Naive thymus-derived CD4-positive, alpha-beta T cell (primary cell): ENCODE data around the gene CRACR2B. TPM values are rescaled to one million over a fixed set of nuclear protein-coding genes. Genes with fewer than 3 reads are reported as not detected.

ENCODE experiments used
- ATAC-seq: fragments of 150-1000 bp; cut with Tn5 transposase; 2 replicates; pipeline ENCODE4 v1.10.0; 2021; ENCODE audit warnings: mild to moderate bottlenecking, moderate library complexity
- CTCF ChIA-PET: fragments of 350-600 bp; sonication (Branson Sonifier 250); formaldehyde crosslinking; loops from one replicate; lab custom pipeline; 2021; ENCODE audit warnings: antibody characterized with exemption; lab: Charles Lee
- POLR2A ChIA-PET: fragments of 350-600 bp; sonication (Branson Sonifier 250); formaldehyde crosslinking; loops from one replicate; lab custom pipeline; 2021; ENCODE audit warnings: antibody characterized with exemption, inconsistent platforms; lab: Charles Lee
- DNase-seq, 9 donors: peaks; one replicate each; pipeline versions ENCODE4 v3.0.0 to v3.0.0-alpha.2; 2020 to 2022; ENCODE audit warnings: mixed read lengths in 1 of 9
- H3K27ac ChIP-seq: one replicate; pipeline ENCODE4 v1.7.0; 2013; ENCODE audit warnings: mild to moderate bottlenecking, low read depth, low read length, moderate library complexity
- H3K27me3 ChIP-seq, 2 donors: one replicate each; pipeline ENCODE4 v1.7.0; 2013; ENCODE audit warnings: low read length in 2 of 2, mild to moderate bottlenecking in 2 of 2, moderate library complexity in 2 of 2; ENCODE audit not compliant: control insufficient read depth in 2 of 2, insufficient read depth in 2 of 2
- H3K36me3 ChIP-seq, 3 experiments: 1 replicate in 2 of 3; 2 replicates in 1 of 3; pipeline ENCODE4 v1.7.0; 2013; ENCODE audit warnings: low read length in 3 of 3, mild to moderate bottlenecking in 3 of 3, moderate library complexity in 1 of 3; ENCODE audit not compliant: insufficient read depth in 3 of 3, control insufficient read depth in 2 of 3
- H3K4me1 ChIP-seq, 2 donors: one replicate each; pipeline ENCODE4 v1.7.0; 2013; ENCODE audit warnings: low read length in 2 of 2, mild to moderate bottlenecking in 2 of 2, moderate library complexity in 1 of 2; ENCODE audit not compliant: control insufficient read depth in 2 of 2, insufficient read depth in 2 of 2
- H3K4me3 ChIP-seq: 2 replicates; pipeline ENCODE4 v1.7.0; 2013; ENCODE audit warnings: mild to moderate bottlenecking, low read length
- H3K9me3 ChIP-seq, 3 experiments: 1 replicate in 2 of 3; 2 replicates in 1 of 3; pipeline ENCODE4 v1.7.0; 2013; ENCODE audit warnings: low read length in 3 of 3; ENCODE audit not compliant: control insufficient read depth in 2 of 3
- H3K27ac Mint-ChIP-seq, 9 donors: one replicate each; pipeline ENCODE4 v1.8.0; 2020 to 2022; ENCODE audit warnings: mixed read lengths in 9 of 9, mild to moderate bottlenecking in 8 of 9, moderate library complexity in 5 of 9, inconsistent platforms in 2 of 9
- H3K27me3 Mint-ChIP-seq, 5 donors: one replicate each; pipeline ENCODE4 v1.8.0; 2021 to 2022; ENCODE audit warnings: mixed read lengths in 5 of 5, mild to moderate bottlenecking in 1 of 5
- H3K36me3 Mint-ChIP-seq, 5 donors: one replicate each; pipeline ENCODE4 v1.8.0; 2020 to 2022; ENCODE audit warnings: mixed read lengths in 5 of 5, mild to moderate bottlenecking in 3 of 5, inconsistent platforms in 1 of 5
- H3K4me1 Mint-ChIP-seq, 7 donors: one replicate each; pipeline ENCODE4 v1.8.0; 2020 to 2022; ENCODE audit warnings: mixed read lengths in 7 of 7, mild to moderate bottlenecking in 3 of 7, inconsistent platforms in 1 of 7
- H3K4me3 Mint-ChIP-seq, 10 donors: one replicate each; pipeline ENCODE4 v1.8.0; 2020 to 2022; ENCODE audit warnings: mild to moderate bottlenecking in 10 of 10, mixed read lengths in 10 of 10, moderate library complexity in 6 of 10, inconsistent platforms in 2 of 10
- H3K9me3 Mint-ChIP-seq, 11 donors: one replicate each; pipeline ENCODE4 v1.8.0; 2020 to 2022; ENCODE audit warnings: mixed read lengths in 11 of 11, mild to moderate bottlenecking in 4 of 11, inconsistent platforms in 1 of 11, moderate library complexity in 1 of 11
- intact Hi-C, 2 donors: fragments of 100-400 bp; cut with micrococcal nuclease; formaldehyde crosslinking; loops; one replicate each; pipeline ENCODE4 v1.15.1; 2023
- polyA plus RNA-seq, 2 donors: library from polyadenylated mRNA; unstranded; fragments of 300-500 nt; fragmentation: Illumina TruSeq; gene quantifications; one replicate each; pipeline ENCODE4 v1.2.3, GENCODE V29; 2021
- total RNA-seq, 6 experiments: library from RNA in 5 of 6; stranded (reverse) in 5 of 6; gene quantifications; 1 replicate in 5 of 6; 2 replicates in 1 of 6; pipeline ENCODE4 v1.2.3 and lab custom pipeline; 2021 to 2026

The CRACR2B gene
- total and polyA plus RNA-seq, 7 experiments from 2014 or later = 0.62 to 3.9 (median 2.0) TPM; not detected in 3

- intact Hi-C loops = no loop called here
- ChIA-PET CTCF (no interaction called here), POLR2A (no interaction called here)
- H3K4me1 ChIP-seq = no peaks in the 10 kb centered on the region
- no peaks in the 10 kb centered on the region for H3K27me3 ChIP-seq
- Mint-ChIP-seq H3K9me3 (no peaks in the 10 kb centered on the region), H3K4me1 (peaks cover 0 to 8% (median 0%) of the 10 kb centered on the region in 7 donors), H3K27ac (no peak overlapping the region), H3K27me3 (no peaks in the 10 kb centered on the region), H3K36me3 (peaks cover 0 to 27% (median 8%) of the 10 kb centered on the region in 5 donors), H3K4me3 (no peak overlapping the region)
- peaks cover 0 to 40% (median 0%) of the 10 kb centered on the region in 3 experiments for H3K36me3 ChIP-seq
- DNase-seq (no peak), ATAC-seq (no peak)
- H3K9me3 ChIP-seq = no peaks in the 10 kb centered on the region
- H3K27ac ChIP-seq = no peak overlapping the region
- no peak overlapping the region for H3K4me3 ChIP-seq
Measured at GRCh38 chr11:875769-876301, 48.1 kb downstream of the CRACR2B start.

DNA sequence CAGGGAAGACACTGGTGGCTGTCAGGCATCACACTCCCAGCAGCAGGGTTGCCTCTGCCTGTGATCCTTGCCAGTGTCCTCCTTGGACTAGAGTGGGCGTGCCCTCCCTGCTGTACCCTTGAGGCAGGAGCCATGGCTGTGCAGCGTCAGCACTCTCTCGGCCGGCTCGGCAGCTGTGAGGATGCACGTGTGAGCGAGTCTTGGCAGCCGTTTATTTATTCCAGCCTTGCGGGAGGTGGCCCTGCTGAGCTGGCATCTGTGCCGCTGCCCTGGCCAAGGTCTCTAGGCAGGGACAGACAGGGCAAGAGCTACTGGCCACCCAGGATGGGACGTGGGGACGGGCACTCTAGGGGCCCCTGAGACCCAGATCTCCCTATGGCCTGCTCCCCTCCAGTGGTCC lies 48.8 kb downstream of the CRACR2B start:
- no peak overlapping the region for H3K4me3 Mint-ChIP-seq
- CTCF ChIA-PET = no interaction called here
- no peaks in the 10 kb centered on the region for H3K9me3 ChIP-seq

GRCh38 chr11:877565-877964 lies 49.8 kb downstream of the CRACR2B start:
- no peak overlapping the region for H3K27ac Mint-ChIP-seq
- peaks cover 0 to 37% (median 14%) of the 10 kb centered on the region in 5 donors for H3K36me3 Mint-ChIP-seq
- ATAC-seq (no peak), DNase-seq (no peak)
- Histone ChIP-seq H3K36me3 (peaks cover 0 to 44% (median 0%) of the 10 kb centered on the region in 3 experiments), H3K27ac (no peak overlapping the region), H3K4me3 (no peak overlapping the region), H3K4me1 (no peaks in the 10 kb centered on the region), H3K9me3 (no peaks in the 10 kb centered on the region), H3K27me3 (no peaks in the 10 kb centered on the region)
- intact Hi-C loops = no loop called here
- peaks cover 0 to 8% (median 0%) of the 10 kb centered on the region in 7 donors for H3K4me1 Mint-ChIP-seq
- H3K27me3 Mint-ChIP-seq = no peaks in the 10 kb centered on the region
- no peak overlapping the region for H3K4me3 Mint-ChIP-seq
- CTCF ChIA-PET = no interaction called here
- POLR2A ChIA-PET = no interaction called here
- H3K9me3 Mint-ChIP-seq = no peaks in the 10 kb centered on the region

More for the DNA sequence above, 48.8 kb downstream of the CRACR2B start:
- intact Hi-C loops = no loop called here
- ATAC-seq (no peak), DNase-seq (no peak)
- Histone ChIP-seq H3K27ac (no peak overlapping the region), H3K27me3 (no peaks in the 10 kb centered on the region), H3K4me3 (no peak overlapping the region), H3K36me3 (peaks cover 0 to 43% (median 0%) of the 10 kb centered on the region in 3 experiments), H3K4me1 (no peaks in the 10 kb centered on the region)
- H3K4me1 Mint-ChIP-seq = peaks cover 0 to 8% (median 0%) of the 10 kb centered on the region in 7 donors
- H3K9me3 Mint-ChIP-seq = no peaks in the 10 kb centered on the region
- peaks cover 0 to 30% (median 8%) of the 10 kb centered on the region in 5 donors for H3K36me3 Mint-ChIP-seq
- H3K27me3 Mint-ChIP-seq = no peaks in the 10 kb centered on the region
- H3K27ac Mint-ChIP-seq = no peak overlapping the region
- POLR2A ChIA-PET = no interaction called here

- no peaks in the 10 kb centered on the region for H3K27me3 Mint-ChIP-seq
Measured at GRCh38 chr11:880447-880846, 52.7 kb downstream of the CRACR2B start.

More at GRCh38 chr11:880447-880846, 52.7 kb downstream of the CRACR2B start:
- DNase-seq = no peak
- no peaks in the 10 kb centered on the region for H3K4me1 ChIP-seq
- H3K4me3 Mint-ChIP-seq = no peak overlapping the region
- ChIA-PET CTCF (no interaction called here), POLR2A (no interaction called here)
- H3K9me3 Mint-ChIP-seq = no peaks in the 10 kb centered on the region
- no peak overlapping the region for H3K27ac Mint-ChIP-seq
- H3K27me3 ChIP-seq = no peaks in the 10 kb centered on the region
- no peak for ATAC-seq
- H3K9me3 ChIP-seq = no peaks in the 10 kb centered on the region
- intact Hi-C loops = no loop called here
- H3K4me1 Mint-ChIP-seq = peaks cover 0 to 6% (median 0%) of the 10 kb centered on the region in 7 donors
- H3K36me3 ChIP-seq = peaks cover 0 to 50% (median 0%) of the 10 kb centered on the region in 3 experiments
- no peak overlapping the region for H3K27ac ChIP-seq
- no peak overlapping the region for H3K4me3 ChIP-seq
- peaks cover 0 to 27% (median 10%) of the 10 kb centered on the region in 5 donors for H3K36me3 Mint-ChIP-seq

Other genes starting within 250 kb of the CRACR2B start
- gene IRF7, start 212.0 kb upstream of the CRACR2B start, total RNA-seq = 100 to 1,000 TPM in 1 of 5 experiments, 10 to 100 TPM in 4; 57.0 to 134 (median 64.6) TPM
- gene IRF7, start 212.0 kb upstream of the CRACR2B start, polyA plus RNA-seq = 10 to 100 TPM; 25.9 to 50.0 TPM
- not detected for gene CDHR5, start 203.0 kb upstream of the CRACR2B start, total RNA-seq
- gene CDHR5, start 203.0 kb upstream of the CRACR2B start, polyA plus RNA-seq = not detected
- gene SCT, start 200.7 kb upstream of the CRACR2B start, total RNA-seq = not detected
- not detected for gene SCT, start 200.7 kb upstream of the CRACR2B start, polyA plus RNA-seq
- gene DRD4, start 190.7 kb upstream of the CRACR2B start, total RNA-seq = 1 to 10 TPM in 2 of 5 experiments, under 1 TPM in 3; 0.27 to 1.9 (median 0.75) TPM
- gene DRD4, start 190.7 kb upstream of the CRACR2B start, polyA plus RNA-seq = not detected
- gene DEAF1, start 132.7 kb upstream of the CRACR2B start, total RNA-seq = 100 to 1,000 TPM in 1 of 5 experiments, 10 to 100 TPM in 4; 44.5 to 117 (median 54.2) TPM
- gene DEAF1, start 132.7 kb upstream of the CRACR2B start, polyA plus RNA-seq = 10 to 100 TPM; 33.0 to 71.8 TPM
- gene TMEM80, start 132.1 kb upstream of the CRACR2B start, total RNA-seq = 10 to 100 TPM; 26.2 to 44.3 (median 40.4) TPM
- 10 to 100 TPM; 31.4 to 37.8 TPM for gene TMEM80, start 132.1 kb upstream of the CRACR2B start, polyA plus RNA-seq
- gene EPS8L2, start 121.7 kb upstream of the CRACR2B start, total RNA-seq = 10 to 100 TPM in 3 of 5 experiments, 1 to 10 TPM in 2; 7.2 to 16.6 (median 10.9) TPM
- gene EPS8L2, start 121.7 kb upstream of the CRACR2B start, polyA plus RNA-seq = 1 to 10 TPM; 4.5 to 4.6 TPM
- 100 to 1,000 TPM in 2 of 5 experiments, 10 to 100 TPM in 3; 61.4 to 272 (median 90.3) TPM for gene TALDO1, start 80.5 kb upstream of the CRACR2B start, total RNA-seq
- 100 to 1,000 TPM; 179 to 214 TPM for gene TALDO1, start 80.5 kb upstream of the CRACR2B start, polyA plus RNA-seq
- 10 to 100 TPM; 37.8 to 59.2 (median 52.9) TPM for gene GATD1, start 50.4 kb upstream of the CRACR2B start, total RNA-seq
- 10 to 100 TPM in 1 of 2 donors, 1 to 10 TPM in 1; 8.1 to 17.8 TPM for gene GATD1, start 50.4 kb upstream of the CRACR2B start, polyA plus RNA-seq
- 1 to 10 TPM in 1 of 5 experiments, not detected in 4; 2.3 TPM for gene CEND1, start 37.8 kb upstream of the CRACR2B start, total RNA-seq
- gene CEND1, start 37.8 kb upstream of the CRACR2B start, polyA plus RNA-seq = not detected
- 10 to 100 TPM; 17.4 to 58.4 (median 21.3) TPM for gene SLC25A22, start 29.6 kb upstream of the CRACR2B start, total RNA-seq
- 10 to 100 TPM in 1 of 2 donors, 1 to 10 TPM in 1; 6.4 to 11.1 TPM for gene SLC25A22, start 29.6 kb upstream of the CRACR2B start, polyA plus RNA-seq
- gene PIDD1, start 22.7 kb upstream of the CRACR2B start, total RNA-seq = 10 to 100 TPM; 30.0 to 38.7 (median 34.1) TPM
- gene PIDD1, start 22.7 kb upstream of the CRACR2B start, polyA plus RNA-seq = 1 to 10 TPM; 4.7 to 8.3 TPM
- gene RPLP2, start 18.0 kb upstream of the CRACR2B start, total RNA-seq = 1,000 to 10,000 TPM; 2,266 to 5,944 (median 5,497) TPM
- 1,000 to 10,000 TPM; 3,734 to 4,844 TPM for gene RPLP2, start 18.0 kb upstream of the CRACR2B start, polyA plus RNA-seq
- 100 to 1,000 TPM in 4 of 5 experiments, 10 to 100 TPM in 1; 60.1 to 237 (median 205) TPM for gene PNPLA2, start 9.0 kb upstream of the CRACR2B start, total RNA-seq
- gene PNPLA2, start 9.0 kb upstream of the CRACR2B start, polyA plus RNA-seq = 10 to 100 TPM; 26.0 to 40.4 TPM
- gene CD151, start 5.0 kb downstream of the CRACR2B start, total RNA-seq = 10 to 100 TPM in 3 of 5 experiments, 1 to 10 TPM in 2; 6.6 to 62.9 (median 18.5) TPM
- 1 to 10 TPM; 4.0 to 7.2 TPM for gene CD151, start 5.0 kb downstream of the CRACR2B start, polyA plus RNA-seq
- gene POLR2L, start 14.6 kb downstream of the CRACR2B start, total RNA-seq = 10 to 100 TPM; 31.2 to 93.3 (median 44.9) TPM
- 10 to 100 TPM; 55.9 to 83.1 TPM for gene POLR2L, start 14.6 kb downstream of the CRACR2B start, polyA plus RNA-seq
- 10 to 100 TPM in 1 of 5 experiments, 1 to 10 TPM in 4; 4.8 to 12.6 (median 6.6) TPM for gene TSPAN4, start 14.9 kb downstream of the CRACR2B start, total RNA-seq
- 1 to 10 TPM; 4.1 to 4.7 TPM for gene TSPAN4, start 14.9 kb downstream of the CRACR2B start, polyA plus RNA-seq
- gene CHID1, start 82.9 kb downstream of the CRACR2B start, total RNA-seq = 10 to 100 TPM; 30.8 to 56.3 (median 53.0) TPM
- gene CHID1, start 82.9 kb downstream of the CRACR2B start, polyA plus RNA-seq = 10 to 100 TPM; 57.5 to 61.0 TPM
- gene AP2A2, start 98.0 kb downstream of the CRACR2B start, total RNA-seq = 10 to 100 TPM; 70.1 to 93.3 (median 86.4) TPM
- gene AP2A2, start 98.0 kb downstream of the CRACR2B start, polyA plus RNA-seq = 10 to 100 TPM in 1 of 2 donors, 1 to 10 TPM in 1; 8.7 to 10.7 TPM
- gene MUC6, start 208.8 kb downstream of the CRACR2B start, total RNA-seq = not detected
- not detected for gene MUC6, start 208.8 kb downstream of the CRACR2B start, polyA plus RNA-seq
- gene MUC2, start 247.0 kb downstream of the CRACR2B start, total RNA-seq = not detected
- gene MUC2, start 247.0 kb downstream of the CRACR2B start, polyA plus RNA-seq = not detected